Mesodermal cell (in vitro differentiated cells): ENCODE results near the gene MIOS.

ENCODE experiments used
- H3K27ac ChIP-seq: 2 replicates; pipeline ENCODE4 v1.7.0; 2013; ENCODE audit warnings: mild to moderate bottlenecking, low read depth, low read length, moderate library complexity; ENCODE audit not compliant: severe bottlenecking
- H3K36me3 ChIP-seq: 2 replicates; pipeline ENCODE4 v1.7.1; 2013; ENCODE audit warnings: mild to moderate bottlenecking, low read length, moderate library complexity; ENCODE audit not compliant: control insufficient read depth, insufficient read depth
- H3K4me1 ChIP-seq: one replicate; pipeline ENCODE4 v1.7.1; 2013; ENCODE audit warnings: mild to moderate bottlenecking, low read length; ENCODE audit not compliant: insufficient read depth, control insufficient read depth, poor library complexity, severe bottlenecking
- H3K4me3 ChIP-seq: 2 replicates; pipeline ENCODE4 v1.7.0; 2013; ENCODE audit warnings: low read length, control low read depth, mild to moderate bottlenecking; ENCODE audit not compliant: insufficient read depth, poor library complexity, severe bottlenecking; ENCODE audit errors: extremely low read depth
- H3K9me3 ChIP-seq: 2 replicates; pipeline ENCODE4 v1.7.1; 2013; ENCODE audit warnings: mild to moderate bottlenecking, low read length, moderate library complexity; ENCODE audit not compliant: control insufficient read depth
- WGBS, 2 experiments: methylation state at CpG; one replicate each; pipeline ENCODE4 v1.1.5; 2013; ENCODE audit warnings: missing lambda C conversion rate in 2 of 2; ENCODE audit not compliant: insufficient coverage in 2 of 2; 5-methylcytosine and 5-hydroxymethylcytosine counted together

Gene MIOS

GRCh38 chr7:7583731-7584130, 17.0 kb downstream of the MIOS start:
- no peak overlapping the region for H3K4me3 ChIP-seq
- H3K4me1 ChIP-seq, result no peaks in the 10 kb centered on the region
- WGBS, 2 experiments, result no CpG with 5 or more reads among the region's 2 CpGs
- H3K9me3 ChIP-seq, result no peaks in the 10 kb centered on the region
- peaks cover 4% of the 10 kb centered on the region for H3K36me3 ChIP-seq
- no peak overlapping the region for H3K27ac ChIP-seq

- Histone ChIP-seq H3K4me1 (no peaks in the 10 kb centered on the region), H3K36me3 (peaks cover 4% of the 10 kb centered on the region), H3K27ac (no peak overlapping the region), H3K4me3 (no peak overlapping the region), H3K9me3 (no peaks in the 10 kb centered on the region)
- 100% methylated on average over 1 of the region's 1 CpG; no CpG with 5 or more reads in 1 of the 2 experiments for WGBS, 2 experiments
Measured at GRCh38 chr7:7584653-7585052, 18.0 kb downstream of the MIOS start.

GRCh38 chr7:7585241-7585928, 18.7 kb downstream of the MIOS start:
- no peak overlapping the region for H3K4me3 ChIP-seq
- H3K9me3 ChIP-seq, result no peaks in the 10 kb centered on the region
- 92 to 93% methylated on average over 4 of the region's 5 CpGs for WGBS, 2 experiments
- no peak overlapping the region for H3K27ac ChIP-seq
- H3K4me1 ChIP-seq, result no peaks in the 10 kb centered on the region
- peaks cover 4% of the 10 kb centered on the region for H3K36me3 ChIP-seq

GRCh38 chr7:7595451-7595850, 28.8 kb downstream of the MIOS start:
- Histone ChIP-seq H3K4me3 (no peak overlapping the region), H3K4me1 (no peaks in the 10 kb centered on the region), H3K27ac (no peak overlapping the region), H3K9me3 (no peaks in the 10 kb centered on the region), H3K36me3 (peaks cover 35% of the 10 kb centered on the region)
- WGBS, 2 experiments, result no CpG with 5 or more reads among the region's 1 CpG

GRCh38 chr7:7596176-7596575, 29.5 kb downstream of the MIOS start:
- Histone ChIP-seq H3K4me1 (no peaks in the 10 kb centered on the region), H3K9me3 (no peaks in the 10 kb centered on the region), H3K27ac (no peak overlapping the region), H3K4me3 (no peak overlapping the region), H3K36me3 (peaks cover 33% of the 10 kb centered on the region)
- WGBS, 2 experiments, result 100% methylated on average over 1 of the region's 5 CpGs; no CpG with 5 or more reads in 1 of the 2 experiments

GRCh38 chr7:7607010-7607409, 40.3 kb downstream of the MIOS start:
- H3K9me3 ChIP-seq, result no peaks in the 10 kb centered on the region
- H3K4me1 ChIP-seq, result no peaks in the 10 kb centered on the region
- 86 to 100% methylated on average over 1 to 2 of the region's 3 CpGs for WGBS, 2 experiments
- no peak overlapping the region for H3K4me3 ChIP-seq
- no peaks in the 10 kb centered on the region for H3K36me3 ChIP-seq
- H3K27ac ChIP-seq, result no peak overlapping the region

GRCh38 chr7:7609330-7609729, 42.6 kb downstream of the MIOS start:
- Histone ChIP-seq H3K4me3 (no peak overlapping the region), H3K36me3 (no peaks in the 10 kb centered on the region), H3K4me1 (no peaks in the 10 kb centered on the region), H3K9me3 (no peaks in the 10 kb centered on the region), H3K27ac (no peak overlapping the region)
- WGBS, 2 experiments, result no CpG with 5 or more reads among the region's 2 CpGs

- Histone ChIP-seq H3K4me1 (no peaks in the 10 kb centered on the region), H3K9me3 (no peaks in the 10 kb centered on the region), H3K4me3 (no peak overlapping the region), H3K27ac (no peak overlapping the region), H3K36me3 (no peaks in the 10 kb centered on the region)
- WGBS, 2 experiments, result no CpG with 5 or more reads among the region's 1 CpG
Measured at GRCh38 chr7:7612519-7612918, 45.8 kb downstream of the MIOS start.

GRCh38 chr7:7613210-7613609, 46.5 kb downstream of the MIOS start:
- Histone ChIP-seq H3K36me3 (no peaks in the 10 kb centered on the region), H3K27ac (no peak overlapping the region), H3K9me3 (no peaks in the 10 kb centered on the region)

GRCh38 chr7:7614018-7614741, 47.5 kb downstream of the MIOS start:
- Histone ChIP-seq H3K36me3 (no peaks in the 10 kb centered on the region), H3K4me1 (no peaks in the 10 kb centered on the region), H3K27ac (no peak overlapping the region), H3K4me3 (no peak overlapping the region), H3K9me3 (no peaks in the 10 kb centered on the region)
- 90 to 96% methylated on average over 3 of the region's 4 CpGs for WGBS, 2 experiments

More at GRCh38 chr7:7613210-7613609, 46.5 kb downstream of the MIOS start:
- Histone ChIP-seq H3K4me3 (no peak overlapping the region), H3K4me1 (no peaks in the 10 kb centered on the region)
- WGBS, 2 experiments, result no CpG with 5 or more reads among the region's 1 CpG

GRCh38 chr7:7617550-7617949, 50.9 kb downstream of the MIOS start:
- no peak overlapping the region for H3K4me3 ChIP-seq
- no peaks in the 10 kb centered on the region for H3K36me3 ChIP-seq
- 100% methylated on average over 1 of the region's 3 CpGs; no CpG with 5 or more reads in 1 of the 2 experiments for WGBS, 2 experiments
- H3K9me3 ChIP-seq, result no peaks in the 10 kb centered on the region
- H3K4me1 ChIP-seq, result no peaks in the 10 kb centered on the region
- no peak overlapping the region for H3K27ac ChIP-seq
